ENCODE measurements around the gene GNAT1.
"Not testable (repeated sequence)": the region's sequence is repeated elsewhere in the genome, so short reads cannot be mapped to it uniquely, and the experiment has no call there.

The GNAT1 gene

GRCh38 chr3:50203809-50204803 is 12.7 kb downstream of the GNAT1 start:
- DNase-seq: peak in 1 of 2 experiments; percentile 19

GRCh38 chr3:50204804-50205412 is 13.5 kb downstream of the GNAT1 start, which contains the start of gene SLC38A3:
Gene SLC38A3 (plus strand): TSS chr3:50205271. CDS start chr3:50214200, 8,929 bp downstream.
- peak in 1 of 2 experiments; percentile 36 for DNase-seq

GRCh38 chr3:50205413-50206276 is 14.2 kb downstream of the GNAT1 start:
- DNase-seq: peak in 1 of 2 experiments; percentile 36

GRCh38 chr3:50207359-50208042 is 16.1 kb downstream of the GNAT1 start:
- no peak for DNase-seq

- no peak for DNase-seq
Observed at GRCh38 chr3:50208677-50209344, 17.4 kb downstream of the GNAT1 start.

GRCh38 chr3:50210176-50210509 is 18.7 kb downstream of the GNAT1 start:
- no peak for DNase-seq

- no peak for DNase-seq
Observed at GRCh38 chr3:50210510-50211367, 19.3 kb downstream of the GNAT1 start.

- DNase-seq: not testable (repeated sequence)
Observed at GRCh38 chr3:50211368-50211717, 19.9 kb downstream of the GNAT1 start.

GRCh38 chr3:50211930-50212329 is 20.5 kb downstream of the GNAT1 start:
- no peak for DNase-seq

- DNase-seq: no peak
Observed at GRCh38 chr3:50212502-50212901, 21.1 kb downstream of the GNAT1 start.

GRCh38 chr3:50212971-50213370 is 21.6 kb downstream of the GNAT1 start:
- DNase-seq: no peak

- DNase-seq: no peak
Observed at GRCh38 chr3:50213373-50213772, 22.0 kb downstream of the GNAT1 start.

- DNase-seq: no peak
Observed at GRCh38 chr3:50214824-50215223, 23.4 kb downstream of the GNAT1 start.

GRCh38 chr3:50215529-50215928 is 24.1 kb downstream of the GNAT1 start:
- no peak for DNase-seq

- no peak for DNase-seq
Observed at GRCh38 chr3:50217681-50218080, 26.3 kb downstream of the GNAT1 start.

GRCh38 chr3:50218448-50218847 is 27.0 kb downstream of the GNAT1 start:
- DNase-seq: no peak

GRCh38 chr3:50219285-50219684 is 27.9 kb downstream of the GNAT1 start:
- no peak for DNase-seq

- DNase-seq: no peak
Observed at GRCh38 chr3:50220109-50220508, 28.7 kb downstream of the GNAT1 start.

- DNase-seq: no peak
Observed at GRCh38 chr3:50221051-50221410, 29.6 kb downstream of the GNAT1 start.

- no peak for DNase-seq
Observed at GRCh38 chr3:50221411-50222168, 30.2 kb downstream of the GNAT1 start.
